Measurements from ENCODE around the gene ZNF618.

- TF ChIP-seq EZH2 (IDR thresholded peaks at IDR 0.05; ENCODE audit: borderline replicate concordance, low read depth, low read length, severe bottlenecking), result no peak
- TF ChIP-seq CTCF (IDR thresholded peaks at IDR 0.05; ENCODE audit: borderline replicate concordance, extremely low read depth, low read length, poor library complexity, severe bottlenecking), result no peak
Observed at GRCh38 chr9:113952676-113953075, 76.6 kb downstream of the ZNF618 start.
